Kidney epithelial cell (primary cell): ENCODE measurements around the gene SPARC. TPM values are rescaled to one million over a fixed set of nuclear protein-coding genes. Genes with fewer than 3 reads are reported as not detected.
"Not testable (repeated sequence)": the region's sequence is repeated elsewhere in the genome, so short reads cannot be mapped to it uniquely, and the experiment has no call there.

ENCODE experiments used
- DNase-seq: peaks from one replicate; pipeline ENCODE4 v3.0.0-alpha.2; 2010; ENCODE audit warnings: low read depth
- H3K27me3 ChIP-seq: 2 replicates; pipeline ENCODE4 v1.6.0; 2011; ENCODE audit warnings: low read length; ENCODE audit not compliant: control insufficient read depth, insufficient read depth
- H3K36me3 ChIP-seq: 2 replicates; pipeline ENCODE4 v1.5.1; 2011; ENCODE audit warnings: low read length; ENCODE audit not compliant: control insufficient read depth, insufficient read depth
- H3K4me3 ChIP-seq: 2 replicates; pipeline ENCODE4 v1.5.1; 2011; ENCODE audit warnings: low read depth, mild to moderate bottlenecking, control low read depth, low read length
- CTCF ChIP-seq: IDR thresholded peaks from 2 replicates; pipeline ENCODE4 v1.5.1; 2011; ENCODE audit warnings: mild to moderate bottlenecking, moderate library complexity, low read length, control low read depth, inconsistent platforms; ENCODE audit not compliant: insufficient read depth, poor library complexity, severe bottlenecking
- total RNA-seq: library from RNA; depleted of rRNA; stranded (reverse); fragments of >200 nt; gene quantifications from 2 replicates; pipeline ENCODE4 v1.2.3, GENCODE V29; 2015

SPARC gene
- 139 and 140 TPM in 2 replicates for total RNA-seq

- Histone ChIP-seq H3K27me3 (no peaks in the 10 kb centered on the region), H3K4me3 (peak within 1 kb of the TSS; percentile 88), H3K36me3 (no peaks in the 10 kb centered on the region)
- DNase-seq: peak; percentile 58
- TF ChIP-seq CTCF: no peak
Measured at GRCh38 chr5:151686674-151687407, at the start of gene SPARC. Gene SPARC (minus strand): TSS chr5:151686915. CDS start chr5:151676188, 10,727 bp downstream.

GRCh38 chr5:151735646-151736045 lies 48.9 kb upstream of the SPARC start:
- Histone ChIP-seq H3K27me3 (no peaks in the 10 kb centered on the region), H3K4me3 (no peak overlapping the region), H3K36me3 (no peaks in the 10 kb centered on the region)
- no peak for DNase-seq
- no peak for TF ChIP-seq CTCF

- Histone ChIP-seq H3K27me3 (no peaks in the 10 kb centered on the region), H3K36me3 (no peaks in the 10 kb centered on the region), H3K4me3 (no peak overlapping the region)
- DNase-seq: no peak
- no peak for TF ChIP-seq CTCF
Measured at GRCh38 chr5:151734064-151734408, 47.3 kb upstream of the SPARC start.

- DNase-seq: no peak
- no peak overlapping the region for H3K4me3 ChIP-seq
- TF ChIP-seq CTCF: no peak
- no peaks in the 10 kb centered on the region for H3K36me3 ChIP-seq
- no peaks in the 10 kb centered on the region for H3K27me3 ChIP-seq
Measured at GRCh38 chr5:151733358-151734063, 46.8 kb upstream of the SPARC start.

GRCh38 chr5:151730381-151730780 lies 43.7 kb upstream of the SPARC start:
- H3K36me3 ChIP-seq: no peaks in the 10 kb centered on the region
- H3K4me3 ChIP-seq: no peak overlapping the region
- TF ChIP-seq CTCF: no peak
- no peaks in the 10 kb centered on the region for H3K27me3 ChIP-seq
- no peak for DNase-seq

- DNase-seq, H3K4me3 ChIP-seq, H3K36me3 ChIP-seq, H3K27me3 ChIP-seq: not testable (repeated sequence)
Measured at GRCh38 chr5:151729597-151729996, 42.9 kb upstream of the SPARC start.
